NCI-H2196 treated with DMSO at 0.1 percent for 48 hours (cell line): ENCODE results near the gene SYT7.

Experiments
- DNase-seq: peaks from one replicate; lab custom pipeline; 2025; ENCODE audit not compliant: unreplicated experiment; lab: John Stamatoyannopoulos, UW

The SYT7 gene

DNA sequence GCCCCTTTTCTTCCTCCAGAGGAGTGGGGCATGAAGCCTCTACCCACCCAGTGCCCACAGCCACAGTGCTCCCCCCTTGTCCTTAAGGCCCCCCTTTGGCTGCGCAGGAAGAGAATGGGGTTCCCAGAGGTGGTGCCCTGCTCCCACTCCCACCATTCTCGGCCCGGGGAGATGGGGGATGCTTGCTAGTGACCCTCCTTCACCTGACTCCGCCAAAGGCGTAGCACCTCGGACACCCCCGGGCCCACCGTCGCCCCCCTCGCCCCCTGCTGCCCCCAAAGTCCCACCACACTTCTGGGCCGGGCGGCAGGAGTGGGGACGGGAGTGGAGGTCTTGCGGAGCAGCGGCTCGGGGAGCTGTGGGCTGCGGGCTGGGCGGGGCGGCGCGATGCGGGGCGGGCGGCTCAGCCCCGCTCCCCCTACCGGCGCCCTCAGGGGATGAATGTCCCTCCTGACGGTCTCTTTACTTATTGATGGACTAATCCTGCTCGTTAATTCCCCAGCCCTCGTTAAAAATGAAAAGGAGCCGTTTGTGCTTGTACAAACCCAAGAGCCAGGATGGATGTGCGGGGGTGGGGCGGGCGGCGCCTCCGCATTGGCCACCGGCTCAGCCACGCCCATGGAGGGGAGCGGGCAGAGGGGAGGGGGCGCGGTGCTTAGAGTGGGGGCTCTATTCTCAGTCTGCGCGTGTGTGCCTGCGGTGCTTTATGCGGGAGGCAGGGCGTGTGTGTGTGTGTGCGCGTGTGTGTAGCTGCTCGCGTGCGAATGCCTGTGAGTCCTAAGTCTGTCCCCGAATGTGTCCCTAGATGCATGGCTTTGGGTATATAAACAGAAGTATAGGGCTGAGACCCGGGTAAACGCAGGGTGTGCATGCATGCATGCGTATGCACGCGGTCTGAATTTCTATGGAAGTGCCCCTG is 25.6 kb downstream of the SYT7 start:
- no peak for DNase-seq

DNA sequence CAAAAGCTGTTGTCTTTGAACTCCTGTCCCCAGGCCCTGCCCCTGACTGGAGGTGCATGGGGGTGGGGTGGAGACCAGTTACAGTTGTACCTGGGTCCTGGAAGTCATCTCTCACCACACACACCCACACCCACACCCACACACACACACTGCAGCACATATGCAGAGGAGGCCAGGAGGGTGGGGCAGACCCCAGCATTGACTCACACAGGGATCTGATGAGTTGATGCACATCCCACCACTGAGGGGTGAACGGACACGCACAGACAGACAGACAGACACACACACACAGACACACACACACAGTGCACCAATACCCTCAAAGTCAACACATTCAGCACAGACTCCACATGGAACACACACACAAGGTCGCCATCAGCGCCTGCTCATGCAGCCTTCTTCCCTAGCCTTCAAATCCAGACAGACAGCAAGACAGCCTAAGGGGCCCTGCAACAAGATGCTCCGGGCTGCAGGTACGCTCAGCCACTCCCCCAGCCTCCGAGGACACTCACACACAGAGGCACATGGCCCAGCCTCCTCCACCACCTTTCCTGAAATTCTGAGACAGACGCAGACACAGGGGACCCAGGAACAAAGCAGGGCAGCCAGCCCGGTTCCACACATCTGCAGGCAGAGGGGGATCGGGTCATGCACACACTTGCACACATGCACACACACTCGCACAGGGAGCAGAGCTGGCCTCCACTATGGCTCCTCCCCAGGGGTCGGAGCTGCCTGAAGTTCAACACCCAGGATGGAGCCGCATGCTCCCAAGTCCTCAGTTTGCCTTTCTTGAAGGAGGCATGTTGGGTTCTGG is 26.5 kb downstream of the SYT7 start:
- DNase-seq, result no peak

- no peak for DNase-seq
These were observed 27.3 kb downstream of the SYT7 start for GRCh38 chr11:61553373-61554171.

- DNase-seq, result no peak
These were observed 28.7 kb downstream of the SYT7 start for GRCh38 chr11:61552108-61552635.

- DNase-seq, result no peak
These were observed 29.2 kb downstream of the SYT7 start for GRCh38 chr11:61551634-61552033.

GRCh38 chr11:61550665-61551227 is 30.1 kb downstream of the SYT7 start:
- DNase-seq, result no peak

DNA sequence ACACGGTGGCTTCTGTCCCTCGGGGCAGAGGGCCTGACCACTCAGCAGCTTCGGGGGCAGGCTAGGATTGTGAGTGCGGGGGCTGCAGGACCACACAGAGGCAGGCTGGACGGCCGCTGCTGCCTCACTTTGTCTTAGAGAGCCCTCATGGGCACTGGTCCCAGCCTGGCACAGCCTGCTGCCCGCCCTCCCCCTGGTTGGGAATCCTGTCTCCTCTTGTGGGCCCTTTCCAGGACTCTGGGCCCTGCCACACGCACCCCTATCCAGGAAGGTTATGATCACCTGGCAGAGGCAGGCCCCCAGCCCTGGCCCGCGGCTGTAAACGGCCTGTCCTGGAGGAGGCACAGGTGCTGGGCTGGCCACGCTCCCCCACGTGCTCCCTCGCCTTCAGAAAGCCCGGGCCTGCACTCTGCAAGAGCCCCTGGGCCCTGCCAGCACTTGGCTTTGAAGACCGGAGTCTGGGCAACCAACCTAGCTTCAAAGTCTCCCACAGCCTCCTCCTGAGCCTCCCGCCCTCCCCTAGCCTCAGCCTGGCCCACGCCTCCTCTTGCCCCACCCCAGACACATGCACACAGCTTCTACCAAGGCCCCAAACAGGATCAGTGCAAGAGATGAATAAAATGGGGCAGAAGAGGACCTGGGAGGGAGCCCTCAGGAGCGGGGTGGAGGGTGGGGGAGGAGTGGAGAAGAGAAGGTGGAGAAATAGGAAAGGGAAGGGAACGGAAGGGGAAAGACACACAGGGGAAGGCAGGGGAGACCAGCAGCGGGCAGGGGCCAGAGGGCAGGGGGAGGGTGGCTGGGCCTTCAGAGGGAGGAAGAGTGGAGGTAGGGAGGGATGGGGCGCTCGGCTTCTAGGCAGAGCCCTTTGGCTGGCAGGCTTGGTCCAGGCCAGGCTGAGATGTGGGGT is 31.0 kb downstream of the SYT7 start:
- no peak for DNase-seq

- DNase-seq, result no peak
These were observed 31.7 kb downstream of the SYT7 start for GRCh38 chr11:61549177-61549576.

- DNase-seq, result no peak
These were observed 33.6 kb downstream of the SYT7 start for GRCh38 chr11:61547246-61547645.

GRCh38 chr11:61546663-61547062 is 34.2 kb downstream of the SYT7 start:
- no peak for DNase-seq

- DNase-seq, result no peak
These were observed 35.0 kb downstream of the SYT7 start for GRCh38 chr11:61545921-61546320.

DNA sequence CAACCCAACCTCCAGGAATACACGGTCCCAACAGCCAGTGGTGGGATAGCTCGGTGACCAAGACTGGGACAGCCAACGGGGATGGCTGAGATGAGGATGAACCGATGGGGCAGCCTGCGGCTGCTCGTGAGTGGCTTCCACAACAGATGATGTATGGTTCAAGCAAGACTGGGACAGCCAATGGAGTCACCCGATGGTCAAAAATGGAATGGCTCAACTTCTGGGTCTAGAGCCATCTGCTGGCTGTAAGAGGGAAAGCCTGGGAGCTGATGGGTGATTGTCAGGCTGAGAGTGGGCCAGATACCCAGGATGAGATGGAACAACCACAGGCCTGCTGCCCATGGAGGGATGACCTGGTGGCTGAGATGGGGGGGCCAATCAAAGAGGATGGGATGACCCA is 35.5 kb downstream of the SYT7 start:
- DNase-seq, result no peak

DNA sequence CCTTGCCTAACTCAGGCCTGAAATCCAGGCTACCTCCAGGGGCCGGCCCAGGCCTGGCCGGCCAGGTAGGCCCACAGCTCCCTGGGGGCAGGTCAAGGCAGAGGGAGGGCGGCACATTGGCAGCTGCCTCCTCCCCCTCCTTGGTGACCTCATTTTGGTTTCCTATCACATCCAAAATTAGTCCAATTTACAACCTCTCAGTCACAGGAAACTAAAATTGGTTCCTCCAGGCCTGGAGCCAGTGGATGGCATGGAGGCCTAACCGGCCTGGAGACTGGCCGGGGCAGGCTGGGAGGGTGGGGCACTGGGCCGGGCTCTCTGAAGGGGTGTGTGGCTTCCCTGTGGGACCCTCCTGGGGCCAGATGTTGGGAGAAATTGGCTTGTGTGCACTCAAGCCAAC is 36.4 kb downstream of the SYT7 start:
- no peak for DNase-seq

DNA sequence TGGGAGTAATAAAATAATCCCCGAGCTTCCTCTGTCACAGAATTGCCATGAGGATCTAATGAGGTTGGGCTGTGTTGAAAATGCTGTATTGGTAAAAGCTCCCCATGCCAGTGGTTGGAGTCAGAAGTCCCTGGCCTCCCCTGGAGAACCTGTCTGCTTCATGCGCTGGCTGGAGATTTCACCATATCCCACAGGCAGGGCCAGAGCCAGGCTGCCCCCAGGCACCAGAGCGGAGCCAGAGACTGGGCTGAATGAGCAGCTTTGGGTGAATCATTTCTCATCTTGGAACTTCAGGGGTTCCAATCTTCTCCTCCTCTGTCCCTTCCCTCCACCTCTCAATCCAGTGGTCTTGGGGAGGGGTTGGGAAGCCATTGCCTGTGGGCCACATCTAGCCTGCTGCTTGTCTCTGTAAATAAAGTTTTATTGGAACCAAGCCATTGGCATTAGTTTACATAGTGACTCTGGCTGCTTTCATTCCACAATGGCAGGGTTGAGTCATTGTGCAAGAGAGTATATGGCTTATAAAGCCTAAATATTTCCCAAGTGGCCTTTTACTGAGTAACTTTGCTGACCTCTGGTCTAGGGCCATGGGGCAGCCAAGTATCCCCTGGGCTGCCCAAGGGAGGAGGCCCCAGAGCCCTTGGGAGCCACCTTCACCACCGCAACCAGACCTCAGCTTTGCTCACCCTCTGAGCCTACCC is 37.1 kb downstream of the SYT7 start:
- no peak for DNase-seq

DNA sequence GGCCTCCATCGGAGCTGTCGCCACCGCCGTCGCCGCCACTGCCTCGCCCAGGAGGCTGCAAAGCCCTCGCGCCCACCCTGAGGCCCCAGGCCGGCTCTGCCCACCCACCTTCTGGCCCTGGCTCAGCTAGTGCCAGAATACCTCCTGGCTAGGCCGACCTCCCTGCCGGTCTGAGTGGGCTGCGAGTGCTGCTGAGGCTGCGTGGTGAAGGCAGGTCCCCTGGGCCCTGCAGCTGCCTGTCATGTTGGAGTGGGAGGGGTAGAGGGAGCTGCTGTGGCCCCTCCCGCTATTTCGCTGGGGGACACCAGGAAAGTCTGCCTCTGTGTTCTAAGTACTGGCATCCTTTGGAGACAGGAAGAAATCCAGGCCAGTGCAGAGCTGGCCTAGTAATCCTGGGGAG is 38.2 kb downstream of the SYT7 start:
- no peak for DNase-seq

DNA sequence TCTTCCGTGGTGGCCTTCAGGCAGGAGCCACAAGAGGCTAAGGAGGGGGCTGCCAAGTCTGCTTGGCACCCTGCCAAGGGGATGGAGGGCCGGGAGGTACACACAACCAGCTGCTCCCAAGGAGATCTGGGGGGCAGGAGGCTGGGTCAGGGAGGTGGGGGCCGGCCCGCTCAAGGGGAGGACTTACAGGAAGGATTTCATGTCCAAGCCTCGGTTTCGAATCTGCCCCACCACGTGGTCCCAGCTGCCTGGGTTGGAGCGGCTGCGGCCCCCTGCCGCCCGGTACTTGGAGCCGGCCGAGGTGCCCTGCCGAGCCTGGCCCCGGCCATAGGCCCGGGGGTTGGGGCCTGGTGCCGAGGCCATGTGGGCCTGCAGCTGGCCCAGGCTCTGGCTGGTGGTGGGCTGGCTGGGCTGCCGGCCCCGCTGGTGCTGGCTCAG is 38.8 kb downstream of the SYT7 start:
- DNase-seq, result peak; percentile 53

- peak; percentile 91 for DNase-seq
These were observed 39.3 kb downstream of the SYT7 start for GRCh38 chr11:61541598-61541997.

GRCh38 chr11:61540528-61540927 is 40.3 kb downstream of the SYT7 start:
- no peak for DNase-seq

GRCh38 chr11:61539831-61540357 is 41.0 kb downstream of the SYT7 start:
- no peak for DNase-seq
